ENCODE results near the gene ADNP2. TPM values are rescaled to one million over a fixed set of nuclear protein-coding genes. Genes with fewer than 3 reads are reported as not detected.
"Not testable (repeated sequence)": the region's sequence is repeated elsewhere in the genome, so short reads cannot be mapped to it uniquely, and the experiment has no call there.

The ADNP2 gene
- total RNA-seq, 1 donor from 2014 or later = 11.8 TPM

DNA sequence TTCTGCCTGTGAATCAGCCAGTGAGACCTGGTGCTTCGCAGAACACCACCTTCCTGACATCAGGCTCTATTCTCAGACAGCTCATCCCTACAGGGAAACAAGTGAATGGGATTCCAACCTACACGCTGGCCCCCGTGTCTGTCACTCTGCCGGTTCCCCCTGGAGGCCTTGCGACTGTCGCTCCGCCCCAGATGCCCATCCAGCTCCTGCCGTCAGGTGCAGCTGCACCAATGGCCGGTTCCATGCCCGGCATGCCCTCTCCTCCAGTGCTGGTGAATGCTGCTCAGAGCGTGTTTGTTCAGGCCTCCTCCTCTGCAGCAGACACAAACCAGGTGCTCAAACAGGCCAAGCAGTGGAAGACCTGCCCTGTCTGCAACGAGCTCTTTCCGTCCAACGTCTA is 28.1 kb downstream of the ADNP2 start:
- intact Hi-C loops (cut with DNase I) = no loop called here
- no peak for DNase-seq (ENCODE audit: low spot score)

DNA sequence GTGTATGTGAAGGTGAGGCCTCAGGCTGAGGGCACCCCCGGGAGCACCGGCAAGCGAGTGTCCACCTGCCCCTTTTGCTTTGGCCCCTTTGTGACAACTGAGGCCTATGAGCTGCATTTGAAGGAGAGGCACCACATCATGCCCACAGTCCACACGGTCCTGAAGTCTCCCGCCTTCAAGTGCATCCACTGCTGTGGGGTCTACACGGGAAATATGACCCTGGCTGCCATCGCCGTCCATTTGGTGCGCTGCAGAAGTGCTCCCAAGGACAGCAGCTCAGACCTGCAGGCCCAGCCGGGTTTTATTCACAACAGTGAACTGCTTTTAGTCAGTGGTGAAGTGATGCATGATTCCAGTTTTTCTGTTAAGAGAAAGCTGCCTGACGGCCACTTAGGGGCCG is 28.9 kb downstream of the ADNP2 start:
- DNase-seq (ENCODE audit: low spot score) = no peak
- intact Hi-C loops (cut with DNase I) = no loop called here

DNA sequence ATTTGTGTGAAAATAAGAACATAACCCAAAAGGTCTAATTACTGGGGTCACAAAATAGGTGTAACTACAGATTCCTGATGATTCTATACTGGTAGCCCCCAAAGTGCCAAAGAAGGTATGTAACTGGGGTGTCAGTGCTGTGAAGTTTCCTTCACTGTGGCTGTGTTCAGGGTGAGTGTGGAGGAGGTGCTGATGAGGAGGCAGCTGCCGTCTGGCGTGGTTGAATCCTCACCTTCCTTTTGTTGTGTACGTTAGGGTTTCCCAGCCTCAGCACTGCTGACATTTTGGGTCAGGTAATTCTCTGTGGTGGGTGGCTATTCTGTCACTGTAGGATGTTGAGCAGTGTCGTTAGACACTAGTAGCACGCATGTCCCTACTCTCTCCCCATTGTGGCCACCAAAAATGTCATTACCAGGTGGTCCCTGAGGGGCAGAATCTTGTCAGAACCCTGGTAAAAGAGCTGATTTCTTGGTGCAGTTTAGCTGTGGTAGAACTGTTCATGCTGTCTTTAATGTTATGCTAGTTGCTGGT is 31.5 kb downstream of the ADNP2 start:
- no peak for DNase-seq (ENCODE audit: low spot score)
- intact Hi-C loops (cut with DNase I) = no loop called here

DNA sequence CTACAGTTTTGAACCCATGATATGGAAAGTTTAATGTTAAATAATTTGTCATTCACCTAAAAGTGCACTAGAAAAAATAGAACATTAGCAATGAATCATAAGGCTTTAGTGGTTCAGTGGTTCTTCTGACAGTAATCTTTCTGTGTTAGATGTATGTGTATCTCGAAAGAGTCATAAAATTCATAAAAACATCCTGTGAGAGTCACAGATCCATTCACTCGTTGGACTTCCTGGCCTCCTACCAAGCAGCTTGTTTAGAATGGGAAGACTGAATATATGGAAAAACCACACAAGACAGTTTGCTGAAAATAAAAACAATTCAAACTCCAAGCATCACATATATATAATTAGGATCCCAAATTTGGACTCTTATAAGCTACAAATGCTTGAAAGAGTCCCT is 34.8 kb downstream of the ADNP2 start:
- no peak for DNase-seq (ENCODE audit: low spot score)
- intact Hi-C loops (cut with DNase I) = no loop called here

DNA sequence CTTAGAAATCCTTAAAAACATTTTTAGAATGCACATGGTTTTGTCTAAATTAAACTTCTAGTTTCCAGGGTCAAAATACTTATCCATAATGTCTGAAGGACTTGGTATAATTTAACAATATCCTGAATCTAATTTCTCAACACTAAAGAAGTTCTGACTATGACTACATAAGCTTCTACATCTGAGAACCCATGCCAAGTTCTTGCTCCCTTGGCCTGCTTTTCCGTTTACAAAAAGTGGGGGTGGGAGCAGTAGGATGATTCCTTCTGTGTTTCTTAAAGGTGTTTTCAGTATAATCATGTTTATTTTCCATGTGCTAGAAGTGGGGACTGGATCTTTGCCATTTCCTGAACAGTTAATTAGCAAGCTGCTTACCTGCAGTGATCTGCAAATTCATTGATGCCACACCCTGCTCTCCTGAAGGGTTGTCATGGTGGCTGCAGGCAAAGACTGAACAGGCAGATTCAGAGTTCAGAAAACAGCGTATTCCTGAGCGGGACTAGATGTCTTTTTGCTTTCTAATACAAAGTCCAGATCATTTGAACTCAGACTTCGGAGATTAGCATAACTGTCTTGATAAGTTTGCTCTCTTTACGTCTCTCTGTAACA is 36.2 kb downstream of the ADNP2 start:
- no peak for DNase-seq (ENCODE audit: low spot score)
- intact Hi-C loops (cut with DNase I) = no loop called here

DNA sequence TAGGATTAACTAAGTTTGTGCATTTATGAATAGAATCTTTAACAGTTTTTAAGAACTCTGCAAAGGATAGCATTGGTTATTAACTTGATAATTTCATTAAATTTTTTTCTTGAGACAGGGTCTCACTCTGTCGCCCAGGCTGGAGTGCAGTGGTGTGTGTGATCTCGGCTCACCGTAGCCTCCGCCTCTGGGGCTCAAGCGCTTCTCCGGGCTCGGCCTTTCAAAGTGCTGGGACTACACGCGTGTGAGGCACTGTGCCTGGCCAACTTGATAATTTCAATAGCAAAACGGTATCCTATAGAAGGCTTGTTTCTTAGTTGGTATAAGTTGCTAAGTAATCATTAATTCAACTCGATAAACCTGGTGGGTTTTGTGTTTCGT is 38.0 kb downstream of the ADNP2 start:
- DNase-seq (ENCODE audit: low spot score) = no peak
- intact Hi-C loops (cut with DNase I) = no loop called here

DNA sequence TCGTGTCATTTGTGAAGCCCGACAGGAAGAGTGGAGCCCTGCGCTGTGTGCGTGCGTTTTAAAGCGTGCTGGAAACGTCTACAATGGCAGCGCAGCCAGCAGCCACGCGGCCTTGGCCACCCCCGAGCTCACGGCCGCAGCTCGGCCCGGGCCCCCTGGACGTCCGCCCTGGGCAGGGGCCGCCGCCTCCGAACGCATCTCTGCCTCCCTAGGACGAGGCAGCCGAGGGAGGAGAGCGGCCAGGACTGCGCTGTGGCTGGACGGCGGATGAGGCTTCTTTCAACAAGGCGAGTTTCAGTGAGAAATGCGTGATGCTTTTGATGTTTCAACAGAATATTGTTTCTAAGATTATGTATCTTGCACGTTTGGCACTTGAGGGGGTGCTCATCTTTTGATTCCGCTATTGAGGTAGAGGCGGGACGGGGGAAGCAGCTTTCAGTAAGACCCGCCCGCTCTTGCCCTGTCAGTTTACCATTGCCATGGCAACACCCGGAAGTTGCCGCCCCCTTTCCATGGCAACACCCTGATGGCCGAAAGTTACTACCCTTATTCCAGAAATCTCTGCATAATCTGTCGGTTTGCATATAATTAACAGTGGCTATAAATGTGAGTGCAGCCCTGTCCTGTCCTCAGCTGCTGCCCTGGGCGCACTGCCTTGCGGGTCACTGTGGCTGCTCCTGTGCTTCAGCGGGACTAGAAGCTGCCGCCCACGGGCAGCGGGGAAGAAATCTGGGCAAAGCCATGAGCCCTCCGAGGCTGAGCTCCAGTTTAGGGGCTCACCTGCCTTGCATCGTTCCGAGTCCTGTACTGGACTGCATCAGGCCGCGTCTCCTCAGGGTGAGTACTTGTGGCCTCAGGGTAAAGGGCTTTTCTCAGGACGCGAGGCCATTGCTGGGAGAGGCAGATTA is 38.6 kb downstream of the ADNP2 start:
- intact Hi-C loops (cut with DNase I) = no loop called here
- peak; percentile 88 for DNase-seq (ENCODE audit: low spot score)

DNA sequence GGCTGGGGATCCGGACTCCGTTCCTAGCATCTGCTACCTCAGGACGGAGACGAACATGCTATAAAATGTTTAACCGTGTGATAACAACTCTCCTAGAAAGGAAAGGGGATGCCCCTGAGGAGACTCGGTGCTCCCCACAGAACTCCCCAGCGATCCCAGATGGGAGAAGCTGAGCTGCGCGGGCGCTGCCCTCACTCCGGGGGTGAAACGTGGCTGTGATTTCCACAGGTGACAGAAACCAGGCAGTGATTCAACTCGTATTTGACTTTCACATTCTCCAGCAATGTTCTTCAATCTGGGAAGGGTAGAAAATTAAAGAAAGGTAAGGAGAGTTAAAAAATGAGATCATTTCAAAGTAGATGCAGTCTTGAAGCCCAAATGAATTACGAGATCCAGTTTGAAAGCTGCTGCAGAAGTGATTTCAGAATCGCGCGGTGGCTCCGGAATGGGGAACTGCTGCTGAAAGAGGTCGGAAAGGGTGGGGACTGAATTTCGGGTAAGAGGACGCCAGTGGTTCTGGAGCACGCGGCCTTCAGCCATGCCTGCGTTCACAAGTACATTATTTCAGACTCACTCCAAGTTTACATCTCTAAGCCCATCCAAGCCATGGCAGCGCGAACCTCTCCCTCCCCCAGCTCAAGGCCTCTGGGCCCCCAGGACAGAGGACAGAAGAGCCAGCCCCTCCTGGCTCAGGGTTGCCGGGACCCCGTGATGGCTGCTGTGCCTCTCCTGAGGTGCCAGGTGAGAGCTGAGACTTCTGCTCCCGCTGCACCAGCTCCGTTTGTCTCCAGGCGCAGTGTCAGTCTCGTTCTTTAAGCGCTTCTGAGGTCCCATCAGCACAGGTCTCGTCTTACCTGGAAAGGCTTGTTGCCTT is 39.5 kb downstream of the ADNP2 start:
- intact Hi-C loops (cut with DNase I) = no loop called here
- DNase-seq (ENCODE audit: low spot score) = no peak

DNA sequence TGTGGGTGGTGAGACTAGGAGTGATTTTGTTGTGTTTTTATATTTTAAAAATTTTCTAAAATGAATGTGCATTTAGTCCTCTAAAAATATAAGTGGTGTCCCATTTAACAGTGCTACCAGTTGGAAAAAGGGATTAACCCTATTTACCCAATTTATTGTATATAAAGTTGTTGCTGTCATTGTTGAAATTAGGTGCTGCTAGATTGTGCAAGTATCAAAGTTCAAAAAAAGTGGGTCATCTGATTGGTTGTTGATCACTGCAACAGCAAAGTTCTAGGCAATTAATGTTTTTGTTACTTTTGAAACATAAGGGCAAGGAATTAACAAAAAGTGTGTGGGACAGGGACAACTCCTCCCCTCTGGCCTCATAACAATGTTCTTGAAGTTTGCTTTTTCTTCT is 40.6 kb downstream of the ADNP2 start:
- DNase-seq (ENCODE audit: low spot score) = no peak
- intact Hi-C loops (cut with DNase I) = no loop called here

DNA sequence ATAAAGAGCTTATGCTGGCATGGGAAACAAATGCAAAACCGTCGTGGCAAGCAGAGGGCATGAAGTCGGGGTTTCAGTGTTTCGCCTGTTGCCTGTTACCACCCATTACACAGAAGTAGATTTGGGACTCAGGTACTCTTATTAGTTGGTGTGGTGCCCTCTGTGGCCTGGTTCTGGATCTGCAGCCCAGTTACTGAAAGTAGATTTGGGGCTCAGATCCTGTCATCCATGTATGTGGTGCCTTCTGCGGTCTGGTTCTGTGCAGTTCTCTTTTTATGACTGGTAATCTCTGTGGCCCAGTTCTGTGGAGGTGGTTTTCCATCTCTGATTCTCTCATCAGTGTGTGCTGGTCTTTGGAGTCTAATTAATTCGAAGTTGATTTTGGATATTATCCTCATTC is 45.2 kb downstream of the ADNP2 start:
- intact Hi-C loops (cut with DNase I) = no loop called here
- no peak for DNase-seq (ENCODE audit: low spot score)

DNA sequence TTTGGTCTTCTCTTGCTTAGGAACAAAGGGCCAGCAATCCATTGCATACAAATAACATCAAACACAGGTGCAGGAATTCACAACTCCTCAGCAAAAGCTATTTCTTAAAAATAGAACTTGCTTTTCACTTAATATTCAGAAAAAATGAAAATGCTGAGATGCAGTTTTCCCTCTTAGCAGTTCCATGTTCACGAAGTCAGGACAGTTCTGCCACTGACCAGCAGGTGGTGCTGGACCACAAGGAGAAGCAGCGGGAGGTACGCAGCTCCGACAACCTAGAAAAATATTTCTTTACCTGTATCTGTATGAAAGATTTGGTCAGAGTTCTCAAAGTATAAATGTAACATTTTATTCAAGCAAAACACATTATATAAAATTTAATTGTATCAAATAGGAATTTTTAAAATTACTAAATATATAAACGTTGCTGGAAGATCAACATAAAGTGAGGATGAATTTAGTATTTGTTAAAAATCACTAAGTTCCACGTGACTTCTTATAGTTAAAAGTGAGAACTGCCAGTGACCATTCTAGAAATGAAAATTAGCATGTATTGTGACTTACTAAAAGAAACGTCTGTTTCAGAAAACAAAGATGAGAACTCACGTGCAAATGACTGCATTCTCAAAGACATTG is 48.8 kb downstream of the ADNP2 start:
- intact Hi-C loops (cut with DNase I) = no loop called here
- no peak for DNase-seq (ENCODE audit: low spot score)

DNA sequence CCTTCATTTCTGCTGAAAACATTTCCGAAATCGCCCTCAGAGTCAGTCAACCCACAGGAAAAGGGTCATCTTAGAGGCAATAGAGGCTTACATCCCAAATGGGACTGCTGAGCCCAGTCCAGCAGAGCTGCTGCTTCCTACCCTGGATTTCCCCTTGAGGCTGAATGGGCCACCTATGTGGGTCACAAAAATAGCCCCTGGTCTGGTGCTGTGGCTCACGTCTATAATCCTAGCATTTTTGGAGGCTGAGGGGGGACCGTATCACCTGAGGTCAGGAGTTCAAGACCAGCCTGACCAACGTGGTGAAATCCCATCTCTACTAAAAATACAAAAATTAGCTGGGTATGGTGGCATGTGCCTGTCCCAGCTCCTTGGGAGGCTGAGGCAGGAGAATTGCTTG is 49.3 kb downstream of the ADNP2 start:
- intact Hi-C loops (cut with DNase I) = no loop called here
- no peak for DNase-seq (ENCODE audit: low spot score)

DNA sequence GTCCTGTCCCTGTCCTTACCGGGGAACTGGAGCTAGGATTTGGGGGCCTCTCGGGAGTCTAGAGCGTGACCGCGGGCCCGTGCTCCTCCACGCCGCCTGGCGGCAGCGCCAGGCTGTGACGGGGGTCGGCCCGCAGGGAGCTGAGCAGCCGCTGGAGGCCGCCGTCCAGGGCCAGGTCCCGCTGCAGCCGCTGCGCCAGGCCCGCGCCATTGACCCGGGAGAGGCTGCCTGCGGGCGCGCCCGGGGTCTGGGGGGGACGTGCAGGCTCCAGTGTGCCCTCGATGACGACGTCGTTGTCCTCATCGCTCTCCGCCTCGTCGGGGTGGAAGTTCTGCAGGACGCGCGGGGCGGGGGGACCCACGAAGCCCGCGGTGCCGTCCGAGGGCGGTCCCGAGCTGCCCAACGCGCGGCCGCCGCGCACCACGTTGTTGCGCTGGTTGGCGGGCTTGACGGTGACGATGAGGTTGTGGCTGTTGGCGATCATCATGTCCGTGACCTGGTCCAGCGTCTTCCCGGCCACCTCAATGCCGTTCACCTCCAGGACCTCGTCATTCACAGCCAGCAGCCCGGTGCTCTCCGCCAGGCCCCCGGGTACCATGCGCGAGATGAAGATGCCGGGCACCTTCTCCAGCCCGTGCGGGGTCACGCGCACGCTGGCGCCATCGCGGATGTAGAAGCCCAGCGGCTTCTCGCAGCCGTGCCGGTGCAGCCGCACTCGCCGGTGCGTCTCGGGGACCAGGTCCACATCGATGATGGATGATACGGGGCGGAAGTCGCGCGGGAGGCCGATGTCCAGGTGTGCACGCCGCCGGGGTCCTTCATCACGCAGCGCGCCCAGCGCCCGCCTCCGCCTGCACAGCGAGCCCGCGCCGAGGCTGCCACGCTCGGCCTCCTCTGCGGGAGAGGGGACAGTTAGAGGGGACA is 50.9 kb downstream of the ADNP2 start:
- DNase-seq (ENCODE audit: low spot score) = no peak
- intact Hi-C loops (cut with DNase I) = no loop called here

DNA sequence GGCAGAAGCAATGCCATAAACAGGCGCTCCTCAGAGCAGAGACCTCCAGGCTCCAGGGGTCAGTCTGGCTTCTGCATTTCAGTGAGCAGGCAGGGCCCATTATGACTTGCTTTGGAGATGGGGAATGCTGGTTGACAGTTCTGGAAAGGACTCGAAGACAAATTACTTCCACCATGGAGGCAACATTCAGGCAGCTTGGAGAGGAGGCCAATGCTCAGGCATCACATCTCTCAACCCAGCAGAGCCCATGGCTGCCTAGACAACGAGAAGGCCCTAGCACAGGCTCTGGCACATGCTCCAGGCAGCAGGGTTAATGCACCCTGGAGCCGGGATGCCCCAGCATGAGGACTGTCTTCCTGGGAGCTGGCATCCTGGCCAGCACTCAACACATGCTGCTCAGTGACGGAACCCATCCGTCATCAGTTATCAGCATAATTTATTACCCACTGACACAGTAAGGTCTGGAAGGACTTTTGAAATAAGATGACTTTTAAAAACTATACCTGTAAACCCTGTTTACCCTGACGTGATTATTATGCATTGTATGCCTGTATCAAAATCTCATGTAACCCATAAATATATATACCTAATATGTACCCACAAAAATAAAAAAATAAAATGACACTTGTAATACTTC is 52.8 kb downstream of the ADNP2 start:
- intact Hi-C loops (cut with DNase I) = no loop called here
- no peak for DNase-seq (ENCODE audit: low spot score)

DNA sequence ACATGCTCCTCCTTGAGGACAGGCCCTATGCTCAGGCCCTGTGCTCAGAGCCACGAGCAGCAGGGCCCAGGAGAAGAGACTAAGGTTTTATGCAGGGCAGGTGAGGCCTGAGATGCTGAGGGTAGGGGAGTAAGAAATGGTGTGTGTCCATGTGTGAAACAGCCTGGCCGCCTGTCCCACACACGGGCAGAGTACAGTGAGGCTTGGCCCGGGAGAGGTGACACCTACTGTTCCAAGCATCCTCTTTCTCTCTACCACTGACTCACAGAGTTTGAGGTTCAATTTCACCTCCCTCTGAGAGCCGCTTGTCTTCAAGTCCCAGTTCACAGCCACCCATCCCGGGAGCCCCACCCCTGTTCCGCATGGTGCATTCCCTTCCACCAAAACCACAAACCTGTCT is 54.1 kb downstream of the ADNP2 start:
- intact Hi-C loops (cut with DNase I) = no loop called here
- no peak for DNase-seq (ENCODE audit: low spot score)

DNA sequence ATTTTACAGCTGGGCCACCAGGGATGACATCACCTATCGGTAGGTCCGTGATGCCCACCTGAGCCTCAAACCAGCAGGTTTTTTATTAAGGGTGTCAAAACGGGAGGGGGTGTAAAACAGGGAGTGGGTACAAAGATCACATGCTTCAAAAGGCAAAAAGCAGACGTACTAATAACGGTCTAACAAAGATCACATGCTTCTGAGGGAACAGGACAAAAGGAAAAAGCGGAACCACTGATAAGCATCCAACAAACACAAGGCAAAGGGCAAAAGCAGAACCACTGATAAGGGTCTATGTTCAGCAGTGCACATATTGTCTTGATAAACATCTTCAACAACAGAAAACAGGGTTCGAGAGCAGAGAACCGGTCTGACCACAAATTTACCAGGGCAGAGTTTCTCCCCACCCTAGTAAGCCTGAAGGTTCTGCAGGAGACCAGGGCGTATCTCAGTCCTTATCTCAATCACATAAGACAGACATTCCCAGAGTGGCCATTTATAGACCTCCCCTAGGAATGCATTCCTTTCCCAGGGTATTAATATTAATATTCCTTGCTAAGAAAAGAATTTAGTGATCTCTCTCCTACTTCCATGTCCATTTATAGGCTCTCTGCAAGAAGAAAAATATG is 55.8 kb downstream of the ADNP2 start:
- intact Hi-C loops (cut with DNase I) = not testable (repeated sequence)

DNA sequence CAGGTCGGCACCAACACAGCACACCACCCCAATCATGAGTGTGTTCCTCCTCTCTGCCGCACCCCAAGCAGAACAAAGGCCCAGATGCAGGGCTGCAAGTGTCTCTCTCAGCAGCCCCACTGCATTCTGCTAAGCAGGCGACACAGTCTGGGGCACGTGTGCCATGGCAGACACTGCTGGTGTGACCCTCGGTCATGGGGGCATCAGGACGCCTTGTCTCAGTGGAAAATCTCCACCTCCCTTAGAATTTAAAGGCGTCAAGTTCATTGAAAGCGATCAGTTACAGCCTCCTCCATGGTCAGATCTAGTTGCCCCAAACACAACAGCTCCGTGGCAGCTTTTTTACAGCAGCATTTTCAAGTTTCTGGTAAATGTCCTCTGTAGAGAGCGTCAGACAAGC is 57.2 kb downstream of the ADNP2 start:
- DNase-seq (ENCODE audit: low spot score) = no peak
- intact Hi-C loops (cut with DNase I) = no loop called here

More for the DNA sequence above, 55.8 kb downstream of the ADNP2 start:
- not testable (repeated sequence) for DNase-seq (ENCODE audit: low spot score)

DNA sequence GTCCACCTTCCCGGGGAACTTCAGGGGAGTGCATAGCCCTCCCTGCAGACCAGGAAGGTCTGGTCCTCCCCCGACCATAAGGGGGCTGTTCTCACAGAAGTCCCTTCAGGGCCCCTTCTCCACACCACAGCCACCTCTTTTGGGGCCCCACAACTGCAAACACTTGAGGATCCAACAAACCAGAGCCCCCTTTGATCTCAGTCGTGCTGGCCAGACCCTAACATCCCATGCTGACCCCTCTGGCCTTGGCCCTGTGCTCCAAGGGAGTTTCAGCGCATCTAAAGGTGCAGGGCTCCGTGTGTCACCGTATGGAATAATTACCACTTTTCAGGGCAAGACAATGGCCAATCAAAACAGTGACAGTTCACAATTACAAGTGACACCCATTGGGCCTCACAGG is 57.7 kb downstream of the ADNP2 start:
- intact Hi-C loops (cut with DNase I) = no loop called here
- DNase-seq (ENCODE audit: low spot score) = no peak
